ENCODE measurements around the gene ACSF3. TPM values are rescaled to one million over a fixed set of nuclear protein-coding genes. Genes with fewer than 3 reads are reported as not detected.

The ACSF3 gene
- total RNA-seq, 1 donor from 2014 or later, result 78.0 TPM

- DNase-seq, result no peak
- intact Hi-C loops (cut with micrococcal nuclease), result no loop called here
- Mint-ChIP-seq H3K4me3 (no peak overlapping the region), H3K9me3 (peaks cover 6% of the 10 kb centered on the region), H3K27me3 (peaks cover 24% of the 10 kb centered on the region), H3K27ac (no peak overlapping the region), H3K4me1 (peaks cover 14% of the 10 kb centered on the region), H3K36me3 (ENCODE audit: low read depth) (no peaks in the 10 kb centered on the region)
- TF ChIP-seq CTCF (IDR thresholded peaks at IDR 0.05), result no peak
- ATAC-seq (ENCODE audit: low read depth), result no peak
- CTCF ChIA-PET, result no interaction called here
- POLR2A ChIA-PET, result interaction anchor here (0.6 kb wide), 1 partner anchor 66 kb away, joined by 5 read pairs; no protein-coding TSS in a partner anchor
Observed at GRCh38 chr16:89198417-89199240, 105.0 kb downstream of the ACSF3 start.

- ChIA-PET CTCF (no interaction called here), POLR2A (interaction anchor here (0.6 to 1.0 kb wide), 2 partner anchors 17 to 65 kb away, joined by 3 to 5 read pairs; no protein-coding TSS in a partner anchor)
- ATAC-seq (ENCODE audit: low read depth), result no peak
- intact Hi-C loops (cut with micrococcal nuclease), result no loop called here
- peaks cover 6% of the 10 kb centered on the region for H3K9me3 Mint-ChIP-seq
- H3K4me3 Mint-ChIP-seq, result no peak overlapping the region
- H3K36me3 Mint-ChIP-seq (ENCODE audit: low read depth), result no peaks in the 10 kb centered on the region
- peaks cover 14% of the 10 kb centered on the region for H3K4me1 Mint-ChIP-seq
- no peak for TF ChIP-seq CTCF (IDR thresholded peaks at IDR 0.05)
- H3K27ac Mint-ChIP-seq, result no peak overlapping the region
- DNase-seq, result no peak
- peaks cover 26% of the 10 kb centered on the region for H3K27me3 Mint-ChIP-seq
Observed at GRCh38 chr16:89199241-89200123, 105.8 kb downstream of the ACSF3 start.

- ATAC-seq (ENCODE audit: low read depth) (no peak), DNase-seq (peak; percentile 18)
- ChIA-PET POLR2A (interaction anchor here (1.0 kb wide), 1 partner anchor 16 kb away, joined by 3 read pairs; no protein-coding TSS in a partner anchor), CTCF (no interaction called here)
- no peak for TF ChIP-seq CTCF (IDR thresholded peaks at IDR 0.05)
- Mint-ChIP-seq H3K27me3 (peaks cover 33% of the 10 kb centered on the region), H3K4me3 (no peak within 1 kb of the TSS), H3K9me3 (peaks cover 6% of the 10 kb centered on the region), H3K36me3 (ENCODE audit: low read depth) (no peaks in the 10 kb centered on the region), H3K27ac (no peak within 1 kb of the TSS), H3K4me1 (peaks cover 14% of the 10 kb centered on the region)
- intact Hi-C loops (cut with micrococcal nuclease), result no loop called here
Observed at GRCh38 chr16:89200124-89200849, 106.6 kb downstream of the ACSF3 start, which contains the start of gene SLC22A31. SLC22A31 (minus strand) TSS chr16:89200537; CDS start chr16:89200501, 36 bp downstream.

GRCh38 chr16:89200850-89201411 lies 107.3 kb downstream of the ACSF3 start:
- ChIA-PET POLR2A (interaction anchor here (1.0 kb wide), 1 partner anchor 17 kb away, joined by 3 read pairs; the partner anchor contains the start of gene ZNF778), CTCF (no interaction called here)
- DNase-seq (no peak), ATAC-seq (ENCODE audit: low read depth) (no peak)
- peaks cover 6% of the 10 kb centered on the region for H3K9me3 Mint-ChIP-seq
- H3K36me3 Mint-ChIP-seq (ENCODE audit: low read depth), result no peaks in the 10 kb centered on the region
- peaks cover 33% of the 10 kb centered on the region for H3K27me3 Mint-ChIP-seq
- H3K27ac Mint-ChIP-seq, result no peak overlapping the region
- intact Hi-C loops (cut with micrococcal nuclease), result loop anchor here (1.0 kb wide), 1 partner anchor 30 kb away; the partner anchor contains the start of gene CDH15
- H3K4me3 Mint-ChIP-seq, result no peak overlapping the region
- TF ChIP-seq CTCF (IDR thresholded peaks at IDR 0.05), result no peak
- peaks cover 14% of the 10 kb centered on the region for H3K4me1 Mint-ChIP-seq

Data from activated B cell treated with CpG ODN at 0.5 μM for 24 hours (primary cell).